ENCODE results near the gene ZNF335. TPM values are rescaled to one million over a fixed set of nuclear protein-coding genes. Genes with fewer than 3 reads are reported as not detected.

The ZNF335 gene
- total and polyA plus RNA-seq, 2 of the 8 experiments (the other 6 are each of a cell fraction or from before 2014, with no cell fraction given) = 12.4 to 14.6 TPM

DNA sequence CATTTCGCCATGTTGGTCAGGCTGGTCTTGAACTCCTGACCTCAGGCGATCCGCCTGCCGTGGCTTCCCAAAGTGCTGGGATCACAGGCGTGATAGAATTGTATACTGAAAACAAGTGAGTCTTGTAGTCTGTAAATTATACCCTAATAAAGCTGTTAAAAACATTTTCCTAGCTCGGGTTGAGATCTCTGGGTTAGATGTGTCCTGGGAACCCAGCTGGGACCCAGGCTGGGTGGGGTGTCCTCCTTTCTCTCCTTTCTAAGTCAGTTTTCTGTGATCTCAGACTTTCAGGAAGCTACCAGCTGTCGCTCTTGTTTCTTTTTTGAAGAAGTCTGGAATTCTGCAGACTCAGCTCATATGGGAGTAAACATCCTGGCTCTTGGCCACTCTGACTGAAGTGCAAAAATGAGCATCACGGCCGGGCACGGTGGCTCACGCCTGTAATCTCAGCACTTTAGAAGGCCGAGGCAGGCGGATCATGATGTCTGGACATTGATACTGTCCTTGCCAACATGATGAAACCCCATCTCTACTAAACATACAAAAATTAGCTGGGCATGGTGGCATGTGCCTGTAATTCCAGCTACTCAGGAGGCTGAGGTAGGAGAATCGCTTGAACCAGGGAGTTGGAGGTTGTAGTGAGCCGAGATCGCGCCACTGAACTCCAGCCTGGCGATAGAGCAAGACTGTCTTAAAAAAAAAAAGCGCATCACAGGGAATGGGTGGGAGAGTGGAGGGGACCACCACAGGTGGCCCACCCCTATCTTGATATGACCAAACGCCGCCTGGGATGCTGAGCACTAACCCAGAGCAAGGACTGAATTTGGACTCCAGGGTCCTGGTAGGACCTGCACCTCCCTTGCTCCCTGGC, 47.4 kb downstream of the ZNF335 start:
- Histone ChIP-seq H3K23me2 (ENCODE audit: low read depth, low read length) (no peaks in the 10 kb centered on the region), H2AFZ (ENCODE audit: low read length) (no peak overlapping the region), H3K9ac (replicated peaks in 1 of 4; ENCODE audit: extremely low read depth in 1 of 4, low read depth in 3 of 4, low read length in 3 of 4) (no peak overlapping the region), H2BK5ac (ENCODE audit: low read depth, low read length) (no peak overlapping the region), H2BK20ac (ENCODE audit: low read length) (no peak overlapping the region), H2BK120ac (replicated peaks; ENCODE audit: low read depth, low read length) (no peak overlapping the region), H2AK5ac (ENCODE audit: low read depth, low read length) (no peak overlapping the region), H3K18ac (ENCODE audit: extremely low read depth, low read length) (no peak overlapping the region), H2BK15ac (ENCODE audit: low read length) (no peak overlapping the region), H4K5ac (ENCODE audit: insufficient read length, low read depth, low read length) (no peak overlapping the region), H3K79me1 (ENCODE audit: low read depth, low read length) (no peaks in the 10 kb centered on the region), H2BK12ac (ENCODE audit: low read depth, low read length) (no peak overlapping the region), H3K27me3 (replicated peaks in 1 of 4; ENCODE audit: control insufficient read depth in 3 of 4, extremely low read depth in 1 of 4, insufficient read depth in 3 of 4, low read length in 3 of 4) (no peaks in the 10 kb centered on the region), H3K4me1 (replicated peaks in 1 of 4; ENCODE audit: control insufficient read depth in 3 of 4, insufficient read depth in 4 of 4, low read length in 3 of 4) (peaks cover 3 to 7% (median 5%) of the 10 kb centered on the region in 4 experiments; a peak in 5 of 7 replicates), H3K79me2 (ENCODE audit: control insufficient read depth in 1 of 2, insufficient read depth in 2 of 2, low read length in 2 of 2) (no peaks in the 10 kb centered on the region), H4K8ac (ENCODE audit: extremely low read depth, insufficient read depth, low read length) (no peak overlapping the region), H3K23ac (ENCODE audit: insufficient read length) (no peak overlapping the region), H3K4ac (replicated peaks; ENCODE audit: insufficient read length, low read depth, low read length) (no peak overlapping the region), H3K14ac (ENCODE audit: insufficient read length) (no peak overlapping the region), H3K27ac (ENCODE audit: low read depth, low read length) (no peak overlapping the region), H4K91ac (replicated peaks; ENCODE audit: insufficient read length, low read length) (no peak overlapping the region), H4K20me1 (replicated peaks in 1 of 2; ENCODE audit: control insufficient read depth in 1 of 2, insufficient read depth in 2 of 2, low read length in 2 of 2) (no peaks in the 10 kb centered on the region), H3K4me2 (ENCODE audit: insufficient read depth in 1 of 2, low read depth in 2 of 2, low read length in 2 of 2) (no peak overlapping the region), H3K56ac (replicated peaks; ENCODE audit: insufficient read length, low read depth, low read length) (no peak overlapping the region), H3K36me3 (ENCODE audit: control insufficient read depth in 2 of 4, insufficient read depth in 4 of 4, low read length in 3 of 4) (no peaks in the 10 kb centered on the region), H3K9me3 (ENCODE audit: insufficient read depth in 2 of 2, low read depth in 1 of 2, low read length in 1 of 2) (no peaks in the 10 kb centered on the region), H3K4me3 (ENCODE audit: extremely low read depth in 1 of 4, insufficient read depth in 2 of 4, low read depth in 3 of 4, low read length in 4 of 4) (no peak overlapping the region)
- ChIA-PET POLR2A (ENCODE audit: partially characterized antibody) (interaction anchor here (0.8 to 11.8 kb wide), 8 partner anchors 8 to 46 kb away, joined by 3 to 165 read pairs (median 4); partner anchors contain the start of genes PCIF1 and PLTP), CTCF (ENCODE audit: partially characterized antibody) (interaction anchor here (0.6 to 1.7 kb wide), 4 partner anchors 13 to 131 kb away, joined by 3 to 8 read pairs (median 3); partner anchors contain the start of gene PLTP)
- FAIRE-seq (no peak), DNase-seq (ENCODE audit: low read depth in 1 of 2, low spot score in 2 of 2) (no peak)
- whole genome bisulfite sequencing, 2 experiments (ENCODE audit: extremely low coverage in 1 of 2, insufficient coverage in 1 of 2, insufficient read length in 1 of 2, insufficient replicate concordance in 2 of 2, low coverage in 1 of 2, low lambda C conversion rate in 2 of 2, missing lambda C conversion rate in 1 of 2) = 92% methylated on average over 16 of the region's 21 CpGs; no CpG with 5 or more reads in 1 of the 2 experiments
- TF ChIP-seq SIRT6 (IDR thresholded peaks at IDR 0.05; ENCODE audit: low read length) (no peak), POLR2AphosphoS5 (IDR thresholded peaks at IDR 0.05; ENCODE audit: low read depth, low read length) (no peak), CBX5 (IDR thresholded peaks at IDR 0.05; ENCODE audit: low read depth, low read length) (no peak), EGR1 (IDR thresholded peaks at IDR 0.05; ENCODE audit: borderline replicate concordance, low read depth, low read length) (no peak), KDM4A (IDR thresholded peaks at IDR 0.05; ENCODE audit: low read depth, low read length, severe bottlenecking) (no peak), CHD1 (IDR thresholded peaks at IDR 0.05; ENCODE audit: low read depth, low read length) (no peak), ASH2L (IDR thresholded peaks at IDR 0.05; ENCODE audit: low read length) (no peak), SIN3A (conservative IDR thresholded peaks at IDR 0.05 in 1 of 2, IDR thresholded peaks at IDR 0.05 in 1 of 2; ENCODE audit: low read depth in 1 of 2, low read length in 2 of 2) (no peak), YY1 (IDR thresholded peaks at IDR 0.05; ENCODE audit: low read depth, low read length) (no peak), TAF1 (IDR thresholded peaks at IDR 0.05; ENCODE audit: low read depth, low read length) (no peak)

All from H1 (cell line).